GM08714 (cell line): ENCODE results near the gene CMTR2.
A peak's percentile ranks its signal among the peaks of the same experiment; 100 is the strongest.

Experiments used
- H3K4me3 ChIP-seq: fragments of 200-500 bp; sonication (Bioruptor generic); 2 replicates; pipeline ENCODE4 v1.5.1; 2014; ENCODE audit warnings: mild to moderate bottlenecking, low read length, inconsistent platforms
- ZNF274 ChIP-seq: IDR thresholded peaks from 2 replicates; pipeline ENCODE4 v1.6.1; 2012; ENCODE audit warnings: mild to moderate bottlenecking, low read depth, low read length

The CMTR2 gene

DNA sequence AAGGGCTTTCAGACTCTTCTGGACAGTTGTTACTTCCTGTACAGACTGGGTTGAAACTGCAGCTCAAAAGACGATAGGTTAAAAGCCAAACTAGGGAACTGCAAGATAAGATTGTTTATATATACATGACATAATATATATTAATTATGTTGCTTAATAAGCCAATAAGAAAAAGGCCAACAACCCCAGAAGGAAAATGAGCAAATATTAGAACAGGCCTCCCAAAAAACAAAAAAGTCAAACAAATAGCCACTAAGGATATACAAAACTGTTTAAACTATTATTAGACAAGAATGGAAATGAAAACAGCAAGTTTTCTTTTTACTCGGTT is 495 bp upstream of the CMTR2 start:
- no peak for TF ChIP-seq ZNF274
- peak overlapping the region; percentile 94; the same call in 1 of the 2 replicates for H3K4me3 ChIP-seq

- H3K4me3 ChIP-seq, result peak overlapping the region; percentile 94
- TF ChIP-seq ZNF274, result no peak
These were observed 672 bp downstream of the CMTR2 start for GRCh38 chr16:71288570-71288889.

GRCh38 chr16:71287911-71288310 is 1.3 kb downstream of the CMTR2 start:
- peak overlapping the region; percentile 94 for H3K4me3 ChIP-seq
- no peak for TF ChIP-seq ZNF274

DNA sequence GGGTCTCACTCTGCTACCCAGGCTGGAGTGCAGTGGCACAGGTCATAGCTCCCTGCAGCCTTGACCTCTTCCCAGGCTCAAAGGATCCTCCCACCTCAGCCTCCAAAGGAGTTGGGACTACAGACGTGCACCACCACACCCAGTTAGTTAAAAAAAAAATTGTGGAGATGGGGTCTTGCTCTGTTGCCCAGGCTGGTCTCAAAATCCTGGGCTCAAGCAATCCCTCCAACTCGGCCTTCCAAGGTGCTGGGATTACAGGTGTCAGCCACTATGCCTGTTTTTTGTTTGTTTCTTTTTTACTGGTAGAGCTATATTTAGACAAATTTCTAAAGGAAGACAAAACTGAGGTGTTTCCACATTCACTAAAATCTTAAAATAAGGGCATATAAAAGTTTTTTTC is 1.7 kb downstream of the CMTR2 start:
- H3K4me3 ChIP-seq, result no peak overlapping the region
- TF ChIP-seq ZNF274, result no peak

DNA sequence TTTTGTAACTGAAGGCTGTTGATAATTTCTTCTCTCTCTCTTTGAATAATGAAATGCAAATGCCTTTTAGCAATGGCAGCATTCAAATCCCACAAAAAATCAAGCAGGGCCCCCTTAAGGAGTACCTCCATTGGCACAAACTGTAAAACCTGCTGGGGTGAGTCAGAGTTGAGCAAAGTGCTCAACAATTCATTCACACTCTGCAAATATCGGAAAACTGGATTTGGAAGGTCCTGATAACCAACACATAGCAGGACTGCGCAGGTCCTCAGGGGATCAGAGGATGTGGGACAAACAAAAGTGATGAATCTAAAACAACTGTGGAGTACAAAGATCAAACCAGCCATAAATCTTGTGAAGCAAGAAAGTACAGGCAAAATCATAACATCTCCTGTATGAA is 5.6 kb downstream of the CMTR2 start:
- H3K4me3 ChIP-seq, result no peak overlapping the region
- no peak for TF ChIP-seq ZNF274

- no peak overlapping the region for H3K4me3 ChIP-seq
- no peak for TF ChIP-seq ZNF274
These were observed 6.3 kb downstream of the CMTR2 start for GRCh38 chr16:71282943-71283342.

DNA sequence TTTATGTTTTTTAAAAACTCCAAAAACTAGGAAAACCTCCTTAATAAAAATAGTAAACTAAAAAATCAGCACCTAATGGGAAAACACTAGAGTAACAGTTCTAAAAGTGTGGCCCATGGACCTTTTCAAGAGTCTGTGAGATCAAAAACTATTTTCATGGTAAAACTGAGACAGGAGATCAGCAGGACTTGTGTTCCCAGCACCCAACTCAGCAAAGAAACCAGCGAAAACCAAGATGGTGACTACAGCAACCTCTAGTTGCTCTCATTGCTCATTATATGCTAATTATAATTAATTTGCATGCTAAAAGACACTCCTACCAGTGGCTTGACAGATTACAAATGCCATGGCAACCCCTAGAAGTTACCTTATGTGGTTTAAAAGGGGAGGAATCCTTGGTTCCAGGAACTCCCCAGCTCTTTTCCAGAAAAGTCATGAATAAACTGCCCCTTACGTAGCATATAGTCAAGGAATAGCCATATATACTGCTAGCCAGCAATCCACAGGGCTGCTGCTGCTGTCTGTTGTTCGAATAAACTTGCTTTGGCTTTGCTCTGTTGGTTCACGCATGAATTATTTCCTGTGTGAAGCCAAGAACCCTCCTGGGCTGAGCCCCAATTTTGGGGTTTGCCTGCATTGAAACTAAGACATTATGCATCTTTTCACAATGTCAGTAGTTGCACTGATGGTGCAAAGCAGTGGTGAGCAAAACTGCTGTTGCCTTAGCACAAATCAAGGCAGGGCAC is 12.4 kb downstream of the CMTR2 start:
- TF ChIP-seq ZNF274, result no peak
- no peak overlapping the region for H3K4me3 ChIP-seq

GRCh38 chr16:71273384-71273783 is 15.8 kb downstream of the CMTR2 start:
- H3K4me3 ChIP-seq, result no peak overlapping the region
- TF ChIP-seq ZNF274, result no peak

DNA sequence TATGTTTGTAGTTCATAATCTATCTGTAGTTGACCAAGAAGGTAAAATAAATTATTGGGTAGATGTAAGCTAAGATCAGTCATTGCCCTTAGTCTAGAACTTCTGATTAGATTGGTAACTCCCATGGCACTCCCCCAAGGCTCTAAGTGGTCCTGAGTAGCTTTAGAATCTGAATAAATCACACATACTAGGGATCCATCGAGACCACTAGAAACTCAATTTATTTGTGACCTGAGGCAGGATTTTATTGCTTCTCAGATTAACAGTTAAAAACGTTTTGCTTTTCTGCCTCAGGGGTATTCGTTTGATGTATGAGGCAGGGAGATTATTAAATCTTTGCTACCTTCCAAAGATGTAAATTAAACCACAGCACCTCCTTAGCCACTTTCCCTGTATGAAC is 24.9 kb downstream of the CMTR2 start:
- H3K4me3 ChIP-seq, result no peak overlapping the region
- TF ChIP-seq ZNF274, result no peak

- no peak overlapping the region for H3K4me3 ChIP-seq
- TF ChIP-seq ZNF274, result no peak
These were observed 25.6 kb downstream of the CMTR2 start for GRCh38 chr16:71263582-71263981.

DNA sequence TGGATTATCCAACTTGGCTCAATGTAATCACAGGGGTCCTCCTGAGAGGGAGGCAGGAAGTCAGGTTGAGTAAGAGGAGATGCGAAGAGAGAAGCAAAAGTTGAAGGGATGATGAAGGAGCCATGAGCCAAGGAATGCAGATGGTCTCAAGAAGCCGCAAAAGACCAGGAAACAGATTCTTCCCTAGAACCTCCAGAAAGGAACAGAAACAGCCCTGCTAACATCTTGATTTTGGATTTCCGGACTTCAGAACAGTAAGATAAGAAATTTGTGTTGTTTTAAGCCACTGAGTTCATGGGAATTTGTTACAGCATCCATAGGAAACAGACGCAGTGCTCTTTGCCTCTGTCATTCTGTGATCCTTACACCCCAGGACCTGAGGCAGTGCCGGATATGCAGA is 26.8 kb downstream of the CMTR2 start:
- no peak overlapping the region for H3K4me3 ChIP-seq
- no peak for TF ChIP-seq ZNF274

- H3K4me3 ChIP-seq, result no peak overlapping the region
- TF ChIP-seq ZNF274, result no peak
These were observed 28.2 kb downstream of the CMTR2 start for GRCh38 chr16:71260995-71261394.

DNA sequence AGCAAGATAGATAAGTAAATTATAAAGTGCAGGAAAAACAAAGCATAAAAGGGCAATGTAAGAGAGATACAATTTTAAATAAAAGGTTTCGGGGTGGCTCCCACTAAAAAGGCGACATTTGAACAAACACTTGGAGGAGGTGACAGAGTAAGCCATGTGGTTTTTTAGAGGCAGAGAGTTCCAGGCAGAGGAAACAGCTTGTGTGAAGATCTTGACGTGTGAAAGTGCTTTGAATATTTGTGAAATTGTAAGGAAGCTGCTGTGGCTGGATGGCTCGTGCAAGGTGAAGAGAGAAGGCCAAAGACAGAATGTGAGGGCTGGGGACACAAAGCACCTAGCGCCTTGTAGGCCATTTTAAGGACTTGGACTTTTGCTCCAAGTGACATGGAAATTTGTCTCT is 30.1 kb downstream of the CMTR2 start:
- TF ChIP-seq ZNF274, result no peak
- no peak overlapping the region for H3K4me3 ChIP-seq

DNA sequence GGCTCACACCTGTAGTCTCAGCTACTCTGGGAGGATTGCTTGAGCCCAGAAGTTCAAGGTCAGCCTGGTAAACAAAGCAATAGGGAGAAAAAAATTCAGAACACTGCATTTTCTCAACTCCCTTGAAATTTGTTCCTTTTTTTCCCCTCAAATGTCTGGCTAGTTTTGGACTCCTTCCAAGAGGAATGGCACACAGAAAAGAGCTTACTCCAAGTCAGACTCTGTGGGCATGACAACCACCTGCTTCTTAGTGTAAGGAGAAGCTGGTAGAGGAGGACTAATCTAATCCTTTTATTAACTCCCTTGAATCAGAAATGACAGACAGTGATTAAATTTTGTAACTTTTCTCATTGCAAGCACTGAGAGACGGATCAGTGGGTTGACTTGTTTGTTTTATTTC is 30.8 kb downstream of the CMTR2 start:
- TF ChIP-seq ZNF274, result no peak
- H3K4me3 ChIP-seq, result no peak overlapping the region

DNA sequence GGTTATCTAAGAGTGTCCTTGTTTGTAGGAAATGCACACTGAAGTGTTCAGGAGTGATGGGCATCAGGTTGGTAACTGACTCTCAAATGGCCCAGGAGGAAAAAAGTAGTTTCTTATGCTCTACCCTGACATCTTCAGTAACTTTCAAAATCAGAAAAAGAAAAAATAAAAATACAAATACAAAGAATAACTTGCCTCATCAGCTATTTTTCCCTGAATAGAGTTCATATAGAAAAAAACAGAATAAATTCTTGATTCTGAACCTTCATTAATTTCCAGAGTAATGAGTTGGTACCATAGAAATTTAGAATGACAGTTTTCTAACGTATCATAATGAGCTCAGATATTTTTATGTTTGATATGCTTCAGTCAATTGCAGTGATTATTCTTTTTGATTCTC is 31.4 kb downstream of the CMTR2 start:
- no peak for TF ChIP-seq ZNF274
- H3K4me3 ChIP-seq, result no peak overlapping the region

- no peak overlapping the region for H3K4me3 ChIP-seq
- no peak for TF ChIP-seq ZNF274
These were observed 33.5 kb downstream of the CMTR2 start for GRCh38 chr16:71255721-71256120.
